Central memory CD4-positive, alpha-beta T cell (primary cell): ENCODE data around the gene CCDC175.

ENCODE experiments used
- DNase-seq: peaks from one replicate; pipeline ENCODE4 v3.0.0; 2022
- total RNA-seq, 3 experiments: gene quantifications; one replicate each; lab custom pipeline; 2026; lab: John Stamatoyannopoulos, UW

The CCDC175 gene
- 0 reads per million in 3 experiments for total RNA-seq

DNA sequence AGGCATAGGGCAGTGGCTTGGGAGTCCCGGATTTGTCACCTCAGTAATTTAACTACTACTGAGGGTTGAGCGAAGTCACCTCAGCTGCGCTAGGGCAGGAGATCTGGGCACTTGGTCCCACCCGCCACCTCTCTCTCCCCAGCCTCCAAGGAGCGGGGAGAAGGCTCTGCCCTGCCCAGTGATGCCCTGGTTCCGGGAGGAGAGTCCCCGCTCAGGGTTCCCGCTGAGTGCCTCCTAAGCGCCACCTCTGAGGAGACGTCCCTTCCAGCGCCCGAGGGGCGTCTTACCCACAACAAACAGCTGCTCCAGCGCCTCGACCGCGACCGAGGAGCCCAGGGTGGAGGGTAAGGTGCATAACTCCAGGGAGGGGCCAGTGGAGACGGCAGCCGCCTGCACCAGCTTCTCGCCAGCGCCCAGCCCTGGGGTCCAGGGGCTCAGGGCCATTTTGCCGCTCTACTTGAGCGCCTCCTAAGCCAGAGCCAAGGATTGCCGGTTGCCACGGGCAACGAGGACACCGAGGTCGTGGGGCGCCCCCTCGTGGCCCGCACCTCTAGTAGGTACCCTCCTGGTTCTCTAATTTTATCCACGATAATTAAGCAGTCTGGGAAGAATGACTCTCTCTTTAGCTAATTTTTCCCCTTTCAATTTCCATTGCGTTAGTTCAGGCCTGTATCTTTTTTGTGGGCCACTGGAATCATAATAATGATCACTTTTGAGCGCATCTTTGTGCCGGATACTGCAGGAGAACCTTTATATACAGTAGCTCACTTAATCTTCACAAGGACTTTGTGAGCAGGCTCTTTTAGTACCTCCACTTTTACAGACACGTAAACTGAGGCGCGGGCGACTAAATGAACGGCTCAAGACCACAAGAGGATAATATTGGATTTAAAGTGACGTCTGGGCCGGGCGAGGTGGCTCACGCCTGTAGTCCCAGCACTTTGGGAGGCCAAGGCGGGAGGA lies at the start of gene CCDC175:
CCDC175 (minus strand) TSS at position 481 of the 963 bp plus-strand sequence; CDS start at position 444, 37 bp downstream.
- DNase-seq, result peak; percentile 76

- DNase-seq, result no peak
Observed at GRCh38 chr14:59622631-59623030, 46.0 kb upstream of the CCDC175 start.

GRCh38 chr14:59619061-59619460 lies 42.4 kb upstream of the CCDC175 start:
- DNase-seq, result no peak

DNA sequence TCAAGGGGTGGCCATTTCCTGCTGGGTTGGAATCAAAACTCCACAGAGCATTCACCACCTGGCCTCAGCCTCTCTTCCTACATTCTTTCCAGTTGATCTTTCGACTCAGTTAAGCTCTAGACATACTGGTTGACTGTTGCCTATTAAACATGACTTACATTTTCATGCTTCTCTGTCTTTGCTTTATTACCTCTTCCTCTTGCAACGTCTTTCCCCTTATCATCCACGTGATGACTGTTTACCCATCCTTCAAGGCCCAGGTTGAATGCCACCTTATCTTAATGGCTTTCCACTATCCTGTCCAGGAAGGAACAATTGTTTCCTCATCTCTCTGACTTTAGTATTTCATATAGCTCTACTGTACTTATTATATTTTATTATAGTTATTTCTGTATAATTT lies 24.4 kb upstream of the CCDC175 start:
- no peak for DNase-seq

DNA sequence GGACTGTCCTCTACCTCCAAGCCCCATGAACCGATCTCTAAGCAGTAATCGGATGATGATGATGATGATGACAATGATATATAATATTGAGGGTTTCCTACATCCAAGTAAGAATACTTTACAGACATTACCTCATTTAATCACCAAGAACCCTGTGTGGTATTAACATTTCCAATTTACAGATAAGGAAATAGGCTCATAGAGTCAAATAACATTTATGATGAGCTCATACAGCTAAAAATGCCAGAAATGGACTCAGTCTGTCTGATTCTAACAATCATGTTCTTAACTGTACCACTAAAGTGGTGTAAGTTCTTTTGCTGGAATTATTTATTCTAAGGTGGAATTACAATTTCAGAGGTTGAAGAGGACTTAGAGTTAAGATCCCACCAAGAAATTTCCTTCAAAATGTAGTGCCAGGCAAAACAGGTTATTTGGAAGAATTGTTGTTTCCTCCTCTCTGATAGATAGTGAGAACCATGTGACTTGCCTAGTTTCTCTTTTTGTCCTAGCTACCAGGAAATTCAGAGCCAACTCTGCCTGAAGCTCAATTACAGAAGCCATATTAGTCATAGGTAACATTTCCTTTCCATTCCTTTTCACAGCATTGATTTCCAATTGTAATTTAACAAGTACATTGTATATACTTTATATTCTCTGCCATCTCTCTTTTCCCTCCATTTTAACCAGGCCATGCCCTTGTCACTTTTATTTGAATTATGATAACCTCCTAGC lies 23.8 kb upstream of the CCDC175 start:
- DNase-seq, result no peak

- DNase-seq, result no peak
Observed at GRCh38 chr14:59595071-59595470, 18.5 kb upstream of the CCDC175 start.

DNA sequence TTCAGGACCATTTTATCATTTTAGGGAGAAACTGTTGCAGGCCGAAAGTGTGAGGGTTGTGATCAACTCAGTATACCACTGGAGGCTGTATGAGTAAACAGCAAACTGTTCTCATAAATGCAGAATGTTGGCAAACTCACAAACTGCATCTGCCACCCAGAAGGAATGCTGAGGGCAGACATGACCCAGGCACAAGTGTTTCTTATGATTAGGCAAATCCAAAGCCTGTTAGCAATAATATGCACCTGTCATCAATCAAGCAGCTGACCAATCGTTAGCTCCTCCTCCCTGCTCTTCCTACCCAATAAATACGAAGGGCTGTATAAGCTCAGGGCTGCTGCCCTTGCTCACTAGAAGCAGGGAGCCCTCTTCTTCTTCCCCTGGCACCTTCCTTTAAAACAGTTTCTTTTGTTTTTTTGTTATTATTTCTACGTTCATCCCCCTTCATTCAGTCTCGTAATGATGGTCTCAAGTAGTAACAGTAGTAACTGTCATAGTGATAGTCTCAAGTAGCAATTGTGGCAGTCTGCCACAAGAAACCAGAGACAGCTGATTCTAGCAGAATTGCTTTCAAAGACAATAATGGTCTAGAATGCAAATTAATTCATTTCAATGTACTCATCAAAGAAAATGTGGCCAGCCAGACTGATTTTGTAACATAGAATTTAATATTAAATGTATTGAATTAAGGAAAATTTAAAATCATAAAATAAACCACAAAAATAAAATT lies 15.2 kb upstream of the CCDC175 start:
- no peak for DNase-seq

DNA sequence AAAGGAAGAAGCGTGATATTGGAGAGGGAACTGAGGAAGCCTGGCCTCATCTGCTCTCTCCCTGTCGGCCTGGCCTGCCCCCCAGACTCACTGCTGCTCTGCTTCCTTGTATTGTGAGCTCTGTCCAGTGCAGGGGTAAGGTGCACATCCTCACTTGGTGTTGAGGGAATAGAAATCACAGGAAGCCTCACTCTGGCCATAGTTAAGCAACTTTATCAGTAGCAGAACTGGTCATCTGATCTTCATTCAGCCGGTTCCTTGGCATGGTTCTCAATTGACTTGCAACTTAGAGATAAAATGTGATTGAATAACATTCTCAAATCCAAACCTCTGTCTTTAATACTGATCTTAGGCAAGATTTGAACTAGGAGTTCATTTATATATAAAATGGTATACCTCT lies 11.5 kb upstream of the CCDC175 start:
- no peak for DNase-seq

DNA sequence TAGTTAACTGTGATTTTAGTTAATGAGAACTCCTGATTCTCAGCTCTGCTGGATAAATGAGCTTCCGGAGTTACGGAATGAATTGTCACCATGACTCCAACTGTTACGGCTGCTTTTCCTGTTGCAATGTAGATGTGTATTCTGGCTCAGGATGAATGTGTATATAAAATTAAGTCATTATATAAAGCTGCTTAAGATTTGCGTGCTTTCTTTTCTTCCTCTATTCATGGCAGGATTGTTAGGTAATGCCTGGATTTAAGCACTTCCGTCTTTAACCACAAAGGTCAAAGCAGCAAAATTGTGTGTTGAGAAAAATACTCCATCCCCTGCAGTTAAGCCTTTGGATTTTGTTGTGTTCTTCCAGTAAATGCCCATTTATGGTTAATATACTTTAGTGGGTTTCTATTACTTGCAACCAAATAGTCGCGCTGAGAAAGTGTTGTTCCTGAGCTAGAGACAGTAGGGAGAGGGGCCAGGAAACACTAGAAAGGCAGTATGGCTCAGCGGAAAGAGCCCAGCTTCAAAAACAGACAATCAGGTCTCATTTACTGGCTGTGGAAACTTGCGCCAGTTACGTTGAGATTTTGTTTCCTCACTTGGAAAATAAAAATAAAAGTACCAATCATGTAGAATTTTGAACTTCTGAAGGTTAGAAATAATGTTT lies 9.4 kb upstream of the CCDC175 start:
- DNase-seq, result no peak

GRCh38 chr14:59583755-59584154 lies 7.1 kb upstream of the CCDC175 start:
- no peak for DNase-seq

- DNase-seq, result no peak
Observed at GRCh38 chr14:59582845-59583509, 6.4 kb upstream of the CCDC175 start.

- DNase-seq, result no peak
Observed at GRCh38 chr14:59582161-59582560, 5.5 kb upstream of the CCDC175 start.

DNA sequence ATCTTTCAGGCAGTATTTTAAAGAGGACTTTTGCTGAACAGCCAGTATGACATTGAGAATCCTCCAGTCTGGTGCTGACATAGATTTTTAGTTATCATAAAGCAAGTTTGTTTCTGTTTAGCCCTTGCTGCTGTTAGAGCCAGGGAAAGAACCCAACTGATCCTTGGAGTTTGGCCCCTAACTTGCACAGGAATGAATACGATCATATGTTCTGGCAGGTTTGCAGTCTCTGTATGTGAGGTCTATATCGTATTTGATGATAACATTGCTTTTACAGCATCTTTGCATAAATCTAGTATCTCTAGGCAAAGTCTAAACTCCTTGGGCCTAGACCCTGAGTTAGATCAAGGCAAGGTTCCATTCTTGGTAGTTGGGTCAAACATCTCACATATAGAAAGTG lies 4.3 kb upstream of the CCDC175 start:
- no peak for DNase-seq

DNA sequence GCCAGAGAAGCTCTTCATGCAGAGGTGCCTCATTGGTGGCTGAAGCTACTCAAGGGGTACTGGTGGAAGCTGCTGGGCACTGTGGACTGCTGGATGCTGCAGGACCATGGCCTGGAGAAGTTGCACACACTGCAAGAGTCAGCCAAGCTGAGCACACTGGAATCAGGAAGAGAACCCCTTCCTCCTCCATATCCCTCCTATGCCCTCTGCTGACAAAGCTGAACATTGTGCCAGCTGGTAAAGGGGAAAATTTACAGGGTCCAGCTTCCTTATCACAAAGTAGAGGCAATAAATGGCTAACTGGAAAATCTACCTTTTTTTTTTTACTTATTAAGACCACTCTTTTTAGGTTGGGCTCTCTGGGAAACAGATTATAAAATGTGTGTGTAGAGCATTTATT lies 6.5 kb downstream of the CCDC175 start:
- DNase-seq, result no peak

DNA sequence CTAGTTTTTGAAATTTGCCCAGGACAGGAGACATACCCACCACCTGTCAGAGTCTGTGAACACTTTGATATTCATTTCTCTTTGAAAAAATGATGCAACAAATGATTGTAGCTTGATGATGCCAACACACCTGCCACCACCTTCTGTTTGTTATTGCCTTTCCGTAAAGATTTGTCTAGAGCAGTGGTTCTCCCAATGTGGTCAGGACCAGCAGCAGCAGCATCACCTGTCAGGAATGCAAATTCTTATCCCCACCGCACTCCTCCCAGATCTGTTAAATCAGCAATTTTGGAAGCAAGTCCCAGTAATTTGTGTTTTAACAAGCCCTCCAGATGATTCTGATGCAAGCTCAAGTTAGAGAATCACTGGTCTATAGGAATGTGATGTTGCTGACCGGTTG lies 9.9 kb downstream of the CCDC175 start:
- no peak for DNase-seq

GRCh38 chr14:59566296-59566695 lies 10.3 kb downstream of the CCDC175 start:
- DNase-seq, result no peak

DNA sequence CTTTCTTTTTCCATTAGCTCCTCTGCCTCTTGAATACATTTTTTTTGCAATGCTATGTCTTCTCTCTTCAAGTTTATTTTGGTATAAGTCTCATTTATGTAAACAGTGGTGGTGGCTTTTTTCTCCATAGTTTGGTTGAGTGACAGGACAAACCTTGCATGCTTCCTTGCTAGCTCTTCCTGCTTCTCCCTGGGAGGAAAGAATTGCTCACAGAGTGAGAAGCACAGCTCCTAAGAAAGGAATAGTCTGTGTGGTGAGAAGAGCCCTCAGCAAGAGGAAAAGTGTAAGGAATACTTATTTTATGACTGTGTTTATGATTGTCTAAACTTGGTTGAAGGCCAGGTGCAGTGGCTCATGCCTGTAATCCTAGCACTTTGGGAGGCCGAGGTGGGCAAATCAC lies 11.5 kb downstream of the CCDC175 start:
- no peak for DNase-seq

DNA sequence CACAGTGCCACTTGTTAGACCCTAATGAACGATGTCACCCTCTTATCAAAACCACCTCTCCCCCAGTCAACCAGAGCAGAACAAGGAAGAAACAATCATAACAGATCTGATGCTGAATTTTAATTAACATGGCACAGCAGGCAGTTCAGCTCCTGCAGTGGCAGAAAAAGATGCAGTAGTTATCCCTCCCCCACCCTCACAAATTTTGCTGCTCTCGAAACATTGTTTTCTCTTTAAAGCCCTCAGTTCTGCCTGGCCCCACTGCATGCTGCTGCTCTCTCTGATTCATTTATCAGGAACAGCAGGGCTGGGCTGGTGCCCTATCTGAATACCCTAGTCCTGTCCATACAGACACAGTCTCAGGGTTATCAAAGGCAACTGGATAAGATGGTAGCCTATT lies 12.2 kb downstream of the CCDC175 start:
- no peak for DNase-seq

DNA sequence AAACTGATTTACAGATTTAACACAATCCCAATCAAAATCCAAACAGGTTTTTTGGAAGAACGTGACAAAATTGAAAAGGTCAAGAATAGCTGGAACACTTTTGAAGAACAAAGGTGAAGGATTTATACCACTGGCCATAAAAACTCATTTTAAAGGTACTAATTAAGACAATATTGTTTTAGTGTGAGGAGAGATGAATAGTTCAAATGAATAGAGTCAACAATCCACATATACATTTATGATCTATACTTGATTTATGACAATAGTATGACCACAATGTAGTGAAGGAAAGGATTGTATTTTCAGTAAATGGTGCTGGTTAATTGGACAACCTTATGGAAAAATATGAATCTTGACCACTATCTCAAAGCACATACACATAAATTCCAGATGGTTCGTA lies 29.3 kb downstream of the CCDC175 start:
- no peak for DNase-seq

DNA sequence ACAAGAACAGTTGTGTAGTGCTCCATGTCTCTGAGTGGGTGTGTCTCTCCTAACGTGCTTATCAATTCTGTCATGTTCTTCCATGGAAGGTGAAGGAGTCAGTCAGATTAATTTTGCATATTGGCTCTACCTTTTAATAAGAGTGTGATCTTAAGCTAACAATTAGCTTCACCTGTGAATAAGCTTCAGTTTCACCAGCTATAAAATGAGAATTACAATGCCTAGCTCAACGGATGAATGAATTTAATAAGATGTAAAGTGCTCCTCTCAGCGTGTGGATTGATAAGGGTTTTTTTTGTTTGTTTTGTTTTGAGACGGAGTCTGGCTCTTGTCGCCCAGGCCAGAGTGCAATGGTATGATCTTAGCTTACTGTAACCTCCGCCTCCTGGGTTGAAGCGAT lies 32.7 kb downstream of the CCDC175 start:
- no peak for DNase-seq

GRCh38 chr14:59541731-59542130 lies 34.9 kb downstream of the CCDC175 start:
- DNase-seq, result no peak

- DNase-seq, result no peak
Observed at GRCh38 chr14:59540852-59541251, 35.8 kb downstream of the CCDC175 start.
